Fibroblast of peridontal ligament (primary cell): ENCODE data around the gene GPR162.
"Not testable (repeated sequence)": the region's sequence is repeated elsewhere in the genome, so short reads cannot be mapped to it uniquely, and the experiment has no call there.

ENCODE experiments used
- DNase-seq: peaks from one replicate; pipeline ENCODE4 v3.0.0-alpha.2; 2010; ENCODE audit errors: extremely low read depth

Gene GPR162

DNA sequence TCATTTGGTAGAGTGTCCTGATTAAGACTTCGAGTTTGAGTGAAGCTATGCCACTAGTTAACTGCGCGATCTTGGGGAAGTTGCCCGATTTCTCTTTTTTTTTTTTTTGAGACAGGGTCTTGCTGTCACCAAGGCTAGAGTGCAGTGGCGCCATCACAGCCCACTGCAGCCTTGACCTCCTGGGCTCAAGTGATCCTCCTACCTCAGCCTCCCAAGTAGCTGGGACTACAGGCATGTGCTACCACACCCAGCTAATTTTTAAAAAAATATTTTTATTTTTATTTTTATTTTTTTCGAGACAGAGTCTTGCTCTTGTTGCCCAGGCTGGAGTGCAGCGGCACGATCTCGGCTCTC lies 52.4 kb downstream of the GPR162 start:
- not testable (repeated sequence) for DNase-seq
